Activated CD4-positive, CD25-positive, alpha-beta regulatory T cell treated with anti-CD3 and anti-CD28 coated beads, Interleukin-2, amount 50 U/mL, for 72 hours (primary cell): ENCODE data around the gene RHEB.

Experiments
- DNase-seq: peaks from one replicate; pipeline ENCODE4 v3.0.0; 2021

RHEB gene

DNA sequence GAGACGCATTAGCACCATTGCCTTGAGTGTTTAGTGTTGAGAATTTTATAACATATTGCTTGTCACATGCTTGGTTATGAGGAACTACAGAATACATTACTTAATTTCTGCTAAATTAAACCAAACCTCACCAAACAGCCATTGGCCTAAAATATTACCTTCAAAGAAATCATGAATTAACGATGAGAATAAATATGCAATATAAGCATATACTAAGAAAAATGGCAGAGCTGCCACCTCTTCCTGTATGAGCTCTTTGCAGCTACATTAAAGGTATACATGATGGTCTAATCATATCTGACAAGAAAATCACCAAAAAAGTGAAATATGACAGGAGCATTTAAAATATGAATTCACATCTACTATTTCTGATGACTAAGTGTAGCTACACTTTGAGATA, 5.2 kb upstream of the RHEB start:
- no peak for DNase-seq

DNA sequence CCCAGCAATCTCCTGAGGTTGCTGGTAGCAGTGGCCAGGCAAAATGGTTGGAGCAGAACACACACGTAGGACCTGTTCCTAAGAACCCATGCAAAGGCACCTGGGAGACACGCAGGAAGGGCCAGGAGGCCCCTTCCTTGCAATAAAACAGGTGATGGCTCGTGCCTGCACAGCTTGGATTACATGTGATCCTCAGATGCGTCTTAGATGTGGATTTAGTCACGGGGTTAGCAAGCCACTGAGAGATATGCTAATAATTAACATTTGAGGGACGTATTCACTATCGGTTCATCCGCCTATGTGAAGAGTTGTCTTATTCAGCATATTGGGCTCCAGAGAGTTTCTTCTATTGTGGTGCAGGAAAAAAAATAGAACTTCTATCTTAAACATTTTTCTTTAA, 4.6 kb upstream of the RHEB start:
- DNase-seq, result no peak

DNA sequence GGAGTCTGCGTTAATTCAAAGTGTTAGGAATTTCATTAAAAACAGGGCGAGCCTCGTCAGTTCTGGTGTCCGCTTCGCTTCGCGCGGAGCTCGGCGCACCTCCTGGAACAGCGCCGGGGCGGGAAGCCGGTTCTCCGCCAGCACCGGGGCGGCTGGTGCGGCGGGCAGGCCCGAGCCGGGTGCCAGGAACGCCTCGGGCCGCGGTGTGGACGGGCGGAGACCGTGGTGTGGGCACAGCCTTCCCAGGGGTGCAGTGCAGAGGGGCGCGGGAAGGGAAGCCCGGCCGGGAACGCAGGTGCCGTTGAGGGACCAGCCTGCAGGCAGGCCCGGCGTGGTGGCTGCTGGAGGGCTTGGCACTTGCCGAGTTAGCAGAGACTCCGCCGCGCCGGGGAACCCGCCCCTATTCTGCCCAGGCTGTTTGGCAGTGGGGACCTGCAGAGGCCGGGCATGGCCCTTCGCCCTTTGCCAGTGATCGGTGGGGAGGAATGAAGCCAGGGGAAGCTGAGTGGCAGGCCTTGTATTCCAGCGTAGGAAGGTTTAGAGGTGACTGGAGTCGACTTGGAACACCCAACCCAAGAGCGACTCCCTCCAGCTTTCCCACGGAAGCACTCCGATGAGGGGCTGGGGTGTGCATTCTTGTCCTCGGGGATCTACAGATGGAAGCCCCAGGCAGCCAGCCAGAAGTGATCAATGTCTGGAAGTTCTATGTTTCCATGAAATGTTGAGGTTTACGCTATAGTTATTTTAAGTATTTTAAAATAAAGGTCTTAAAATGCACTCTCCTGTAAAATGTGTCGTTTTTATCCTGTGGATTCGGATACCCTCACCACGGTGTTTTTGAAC, 945 bp upstream of the RHEB start:
- DNase-seq, result peak; percentile 53

DNA sequence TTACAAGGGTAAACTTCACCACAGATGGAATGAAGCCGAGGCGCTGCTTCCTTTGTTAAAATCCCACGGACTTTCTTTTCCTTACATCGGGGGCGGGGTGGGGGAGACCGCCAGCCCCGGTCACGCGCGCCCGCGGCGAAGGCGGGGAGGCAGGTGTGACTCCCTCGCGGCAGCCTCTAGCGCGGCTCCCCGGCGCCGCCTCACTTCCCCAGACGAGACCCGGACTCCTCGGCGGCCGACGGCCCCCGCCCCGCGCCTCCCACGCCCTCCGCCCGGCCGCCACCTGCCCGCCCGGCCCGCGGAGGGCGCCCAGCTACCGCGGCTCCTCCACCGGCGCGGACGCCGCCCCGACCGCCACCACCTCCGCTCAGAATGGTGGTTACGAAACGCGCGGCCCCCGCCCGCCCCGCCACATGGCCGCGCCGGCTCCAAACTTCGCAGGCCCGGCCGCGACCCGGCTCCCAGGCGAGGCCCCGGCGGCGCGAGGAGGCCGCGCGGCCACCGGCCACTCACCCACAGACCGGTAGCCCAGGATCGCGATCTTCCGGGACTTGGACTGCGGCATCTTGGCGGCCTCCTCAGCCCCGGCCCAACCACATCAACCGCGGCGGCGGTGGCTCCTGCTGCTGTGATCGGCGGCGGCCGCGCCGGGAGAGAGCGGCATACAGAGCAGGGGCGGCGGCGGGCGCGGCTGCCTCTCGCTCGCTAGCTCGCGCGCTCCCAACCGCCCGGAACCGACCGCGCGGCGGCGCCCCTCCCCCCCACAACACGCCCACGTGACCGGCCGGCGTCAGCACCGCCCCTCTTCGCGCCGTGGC, 539 bp downstream of the RHEB start:
- DNase-seq, result peak; percentile 72

DNA sequence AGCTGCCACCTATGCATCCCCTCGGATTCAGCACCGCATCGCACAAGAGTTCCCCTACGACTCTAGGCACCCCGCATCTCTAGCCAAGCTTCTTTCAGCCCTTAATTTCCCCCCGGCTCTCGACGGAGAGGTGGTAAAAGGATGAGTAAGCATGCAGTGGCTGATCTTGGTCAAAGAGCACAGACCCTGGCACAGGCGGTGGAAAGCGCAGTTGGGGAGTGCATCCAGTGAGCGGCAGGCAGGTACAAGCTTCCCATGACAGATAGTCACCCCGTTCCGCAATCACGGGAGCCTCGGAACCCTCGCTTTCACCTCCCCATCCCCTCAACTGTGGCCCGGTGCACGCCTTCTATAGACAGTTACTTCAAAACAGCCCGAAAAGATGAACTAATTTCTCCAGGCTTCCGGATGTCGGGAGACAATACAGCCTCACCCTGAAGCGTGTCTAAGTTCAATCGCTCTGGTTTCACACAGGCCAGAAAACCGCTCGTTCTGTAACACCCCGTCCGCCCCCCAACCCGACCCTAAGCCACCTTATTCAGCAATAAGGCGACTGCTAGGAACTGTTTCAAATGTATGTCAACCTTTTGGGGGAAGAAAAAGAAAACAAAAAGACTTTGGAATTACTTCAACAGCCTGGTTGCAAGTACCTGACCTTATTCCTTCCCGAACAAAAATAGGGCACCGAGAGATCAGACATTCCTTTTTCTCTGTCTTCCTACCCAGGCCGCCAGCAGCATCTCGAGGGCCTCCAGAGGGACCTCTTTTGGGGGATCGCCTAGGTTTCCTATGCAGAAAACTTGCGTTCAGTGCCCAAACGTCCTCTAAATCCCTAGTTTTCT, 1.4 kb downstream of the RHEB start:
- peak; percentile 53 for DNase-seq

DNA sequence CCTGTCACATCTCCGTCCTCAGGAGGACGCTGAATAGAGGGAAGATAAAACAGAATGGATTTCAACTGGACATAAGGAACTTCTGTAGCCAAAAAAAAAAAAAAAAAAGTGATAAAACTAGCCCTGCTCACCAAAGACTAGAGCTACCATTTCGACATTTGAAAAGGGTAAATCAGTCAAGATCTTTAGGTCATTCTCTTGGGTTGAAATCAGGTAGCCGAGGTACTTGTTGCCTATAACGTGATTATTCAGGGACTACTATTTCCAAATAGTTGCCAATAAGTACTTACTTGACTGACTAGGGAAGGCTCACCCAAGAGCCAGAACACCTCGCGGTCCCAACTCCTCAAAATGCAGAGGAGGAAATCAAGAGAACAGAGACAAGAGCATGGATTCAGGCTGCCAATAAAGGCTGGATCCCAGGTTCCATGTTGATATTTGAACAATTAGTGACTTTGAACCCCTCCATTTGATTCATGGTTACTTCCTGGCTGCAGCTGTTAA, 2.0 kb downstream of the RHEB start:
- no peak for DNase-seq

DNA sequence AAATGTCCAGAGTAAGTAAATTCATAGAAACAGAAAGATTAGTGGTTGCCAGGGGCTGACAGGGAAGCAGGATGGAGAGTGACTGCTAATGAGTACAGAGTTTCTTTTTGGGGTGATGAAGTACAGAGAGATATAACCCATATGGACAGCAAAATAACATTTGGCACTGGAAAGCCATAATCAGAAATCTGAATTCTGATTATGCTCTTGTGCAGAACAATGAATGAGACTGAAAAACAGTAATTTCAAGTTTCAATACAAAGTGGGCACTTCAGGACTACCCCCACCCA, 4.5 kb downstream of the RHEB start:
- no peak for DNase-seq

DNA sequence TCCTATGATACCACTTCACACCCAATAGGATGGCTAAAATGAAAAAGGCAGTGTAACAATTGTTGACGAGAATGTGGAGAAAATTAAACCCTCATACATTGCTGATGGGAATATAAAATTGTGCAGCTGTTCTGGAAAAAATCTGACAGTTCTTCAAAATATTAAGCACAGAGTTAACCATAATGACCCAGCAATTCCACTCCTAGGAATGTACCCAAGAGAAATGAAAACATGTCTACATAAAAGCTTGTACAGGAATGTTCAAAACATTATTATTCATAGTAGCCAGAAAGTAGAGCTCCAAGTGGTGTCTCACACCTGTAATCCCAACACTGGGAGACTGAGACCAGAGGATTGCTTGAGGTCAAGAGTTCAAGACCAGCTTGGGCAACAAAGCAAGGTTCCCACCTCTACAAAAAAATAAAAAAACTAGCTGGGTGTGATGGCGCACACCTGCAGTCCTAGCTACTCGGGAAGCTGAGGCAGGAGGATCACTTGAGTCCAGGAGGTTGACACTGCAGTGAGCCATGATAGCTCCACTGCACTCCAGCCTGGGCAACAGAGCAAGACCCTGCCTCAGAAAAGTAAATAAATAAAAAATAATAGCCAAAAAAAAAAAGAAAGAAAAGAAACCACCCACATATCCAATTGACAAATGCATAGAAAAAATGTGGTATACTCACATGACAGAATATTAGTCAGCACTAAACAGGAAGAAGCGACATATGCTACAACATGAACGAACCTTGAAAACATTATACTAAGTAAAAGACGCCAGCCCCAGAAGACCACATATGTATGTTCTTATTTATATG, 5.0 kb downstream of the RHEB start:
- no peak for DNase-seq

DNA sequence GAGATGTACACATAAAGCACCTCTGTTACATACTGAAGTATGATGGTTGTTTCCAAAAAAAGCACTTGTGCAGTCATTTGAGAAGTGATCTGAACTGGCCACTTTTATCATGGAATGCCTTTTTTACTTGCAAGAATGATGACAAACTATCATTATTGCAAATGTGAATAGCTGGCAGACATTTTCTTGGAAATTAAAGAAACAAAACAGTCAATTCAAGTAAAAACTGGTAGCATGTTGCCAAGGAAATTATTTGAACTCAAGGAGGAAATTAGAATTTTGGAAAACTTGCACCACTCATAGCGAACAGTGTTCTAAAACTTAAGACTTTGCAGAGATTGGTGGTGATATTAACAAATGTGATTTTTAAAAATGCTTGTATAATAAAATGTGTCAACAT, 6.6 kb downstream of the RHEB start:
- DNase-seq, result no peak

DNA sequence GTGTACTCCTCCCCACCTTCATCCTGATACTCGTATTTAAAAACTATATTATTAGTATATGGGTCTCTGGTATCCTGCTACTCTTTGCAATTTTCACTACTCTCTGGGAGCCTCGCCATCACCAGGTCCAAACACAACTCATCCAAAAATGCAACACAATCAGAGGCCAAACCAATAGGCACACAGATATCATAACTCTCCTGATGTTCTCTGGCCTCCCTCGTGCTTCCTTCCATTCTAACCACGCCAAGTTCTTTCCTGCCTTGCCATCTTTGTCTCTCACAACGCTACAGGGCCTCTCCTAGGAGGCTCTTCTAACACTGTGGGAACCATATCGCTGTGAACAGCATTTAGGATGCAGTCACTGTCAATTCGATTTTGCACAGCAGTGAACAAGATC, 7.3 kb downstream of the RHEB start:
- DNase-seq, result no peak

DNA sequence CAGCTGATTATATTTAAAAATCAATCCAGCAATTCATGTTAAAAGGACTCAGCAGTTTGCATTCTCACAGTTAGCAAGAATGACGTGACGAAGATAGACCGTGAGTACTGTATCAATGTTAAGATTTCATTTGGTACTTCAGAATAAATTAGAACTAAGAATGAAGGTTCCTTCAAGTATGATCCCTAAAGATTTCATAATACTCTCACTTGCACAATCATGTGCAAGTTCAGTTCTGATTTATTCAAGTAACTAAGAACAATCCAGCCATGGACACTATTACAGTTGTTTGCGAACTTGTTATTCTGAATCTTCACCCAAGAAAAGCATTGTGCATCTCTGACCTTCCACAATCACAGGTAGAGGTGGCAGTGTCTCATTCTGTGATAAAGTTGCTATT, 7.7 kb downstream of the RHEB start:
- DNase-seq, result no peak

DNA sequence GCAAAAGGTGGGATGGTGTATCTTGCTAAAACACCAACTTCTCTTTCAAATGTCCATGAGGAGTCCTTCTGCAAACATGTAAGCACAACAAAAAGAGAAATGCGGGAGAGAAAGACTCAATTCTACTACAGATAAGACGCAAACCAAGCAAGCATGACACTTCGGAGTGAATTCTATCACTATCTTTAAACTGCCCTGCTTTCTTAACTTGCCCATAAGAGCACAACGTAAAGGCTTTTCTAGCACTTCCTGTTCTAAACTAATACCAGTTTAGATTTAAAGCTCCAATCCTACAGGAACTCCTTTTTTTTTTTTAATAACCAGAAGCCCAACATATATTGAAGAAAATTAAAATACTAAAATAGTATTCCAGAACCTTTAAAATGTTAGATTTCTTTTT, 8.4 kb downstream of the RHEB start:
- no peak for DNase-seq

DNA sequence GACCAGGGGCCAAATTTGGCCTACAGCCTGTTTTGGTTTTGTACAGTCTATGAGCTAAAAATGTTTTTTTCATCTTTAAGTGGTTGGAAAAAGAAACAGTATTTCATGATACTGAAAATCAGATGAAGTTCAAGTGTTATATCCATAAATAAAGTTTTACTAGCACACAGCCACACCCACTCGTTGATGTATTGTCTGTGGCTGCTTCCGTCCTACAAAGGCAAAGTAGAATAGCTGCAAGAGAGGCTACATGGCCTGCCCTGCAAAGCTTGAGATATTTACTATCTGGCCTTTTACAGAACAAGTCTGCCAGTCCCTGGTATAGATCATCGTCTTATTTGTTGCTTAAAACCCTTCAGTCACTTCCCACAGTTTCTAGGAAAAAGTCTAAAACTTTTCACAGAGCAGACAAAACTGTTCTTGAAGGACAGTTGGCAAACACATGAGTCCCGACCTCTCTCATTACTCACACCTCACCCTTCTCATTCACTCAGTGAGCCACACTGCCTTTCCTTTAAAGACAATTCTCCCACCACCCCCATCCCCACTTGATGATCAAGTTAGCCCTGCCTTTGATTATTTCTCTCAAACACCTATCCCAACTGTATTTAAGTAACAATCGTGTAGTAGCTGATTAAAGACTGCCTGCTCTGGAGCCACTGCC, 9.9 kb downstream of the RHEB start:
- DNase-seq, result no peak

DNA sequence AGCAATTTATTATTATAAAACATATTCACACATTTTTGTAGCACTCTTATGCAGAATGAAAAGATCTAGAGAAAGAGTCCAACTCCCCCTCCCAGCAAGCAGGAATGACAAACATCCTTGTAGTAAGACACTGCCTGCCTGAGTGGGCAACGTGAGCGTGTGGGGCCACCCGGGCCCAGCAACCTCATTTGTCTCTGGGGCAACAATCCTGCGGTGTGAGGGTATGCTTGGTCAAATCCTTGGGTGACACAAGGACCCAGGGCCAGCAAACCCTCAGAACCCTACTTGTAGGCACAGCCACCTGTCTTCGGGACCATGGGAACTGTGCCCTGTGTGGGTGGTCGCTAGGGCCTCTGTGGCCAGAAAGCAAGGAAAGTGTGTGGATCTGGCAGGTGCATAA, 10.7 kb downstream of the RHEB start:
- no peak for DNase-seq

DNA sequence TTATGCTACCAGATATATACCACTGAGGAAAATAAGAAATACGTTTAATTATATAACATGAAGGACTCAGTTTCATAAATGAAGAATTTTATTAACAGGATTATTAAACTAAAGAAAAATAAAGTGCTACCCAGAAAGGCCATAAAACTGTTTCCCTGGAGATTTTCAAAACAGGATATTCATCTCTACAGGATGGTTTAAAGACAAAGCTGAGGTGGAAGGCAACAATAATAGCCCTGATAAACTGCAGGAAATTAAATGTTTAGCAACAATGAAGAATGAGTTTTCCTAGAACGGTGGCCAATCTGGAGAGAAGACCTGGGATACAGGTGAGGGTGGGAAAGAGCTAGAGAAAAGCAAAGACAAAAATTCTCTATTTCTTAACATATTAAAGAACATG, 11.9 kb downstream of the RHEB start:
- DNase-seq, result no peak

DNA sequence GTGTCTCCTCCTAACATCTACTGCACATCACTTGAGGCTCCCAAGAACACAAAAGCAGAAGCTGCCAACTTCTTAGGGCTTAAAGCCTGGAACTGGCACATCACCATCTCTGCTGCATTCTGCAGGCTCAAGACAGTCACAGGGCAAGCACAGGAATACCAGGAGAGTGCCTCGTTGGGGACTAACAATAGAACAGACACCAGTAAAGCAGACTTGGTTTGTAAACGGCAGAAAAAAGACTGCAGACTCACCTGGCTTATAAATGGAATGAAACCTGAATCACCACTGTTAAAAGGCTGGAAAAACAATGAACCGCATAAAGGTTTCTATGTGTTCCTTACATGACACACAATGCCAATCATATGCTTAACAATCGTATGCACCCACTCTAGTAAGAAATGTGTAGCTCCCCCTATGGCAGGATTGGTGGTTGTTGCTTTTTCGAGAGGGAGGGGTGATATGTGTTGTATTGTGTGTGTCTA, 12.8 kb downstream of the RHEB start:
- DNase-seq, result no peak

DNA sequence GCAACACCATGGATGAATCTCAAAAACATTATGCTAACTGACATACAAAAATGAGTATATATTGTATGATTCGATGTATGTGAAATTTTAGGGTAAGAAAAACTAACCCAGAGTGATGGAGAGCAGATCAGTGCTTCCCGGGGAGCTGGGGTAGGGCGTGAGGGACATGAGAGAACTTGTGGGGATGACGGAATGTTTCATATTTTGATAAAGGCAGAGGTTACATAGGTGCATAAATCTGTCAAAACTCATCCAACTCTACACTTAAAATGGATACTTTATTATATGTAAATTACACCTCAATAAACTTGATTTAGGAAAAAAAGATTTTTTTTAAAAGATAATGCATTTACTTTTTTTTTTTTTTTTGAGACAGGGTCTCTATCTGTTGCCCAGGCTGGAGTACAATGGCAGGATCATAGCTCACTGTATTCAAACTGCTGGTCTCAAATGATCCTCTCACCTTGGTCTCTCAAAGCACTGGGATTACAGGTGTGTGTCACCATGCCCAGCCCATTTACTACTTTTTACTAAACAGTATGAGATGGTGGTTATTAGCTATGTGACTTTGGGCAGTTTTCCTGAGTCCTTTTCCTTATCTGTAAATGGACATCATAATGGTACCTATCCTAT, 13.7 kb downstream of the RHEB start:
- no peak for DNase-seq

DNA sequence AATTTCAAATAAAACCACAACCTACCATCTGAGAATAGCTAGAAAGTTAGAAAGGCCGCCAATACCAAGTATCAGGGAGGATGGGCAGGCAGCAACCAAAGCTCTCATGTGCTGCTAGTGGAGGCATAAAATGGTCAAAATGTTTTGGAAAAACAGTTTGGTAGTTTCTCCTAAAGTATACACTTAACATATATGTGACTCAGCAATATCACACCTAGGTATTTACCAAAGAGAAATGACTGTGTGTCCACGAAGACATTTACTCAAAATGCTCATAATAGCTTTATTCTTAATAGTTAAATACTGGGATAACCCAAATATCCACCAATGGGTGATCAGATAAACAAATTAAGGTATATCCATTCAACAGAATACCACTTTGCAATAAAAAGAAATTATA, 14.3 kb downstream of the RHEB start:
- no peak for DNase-seq

DNA sequence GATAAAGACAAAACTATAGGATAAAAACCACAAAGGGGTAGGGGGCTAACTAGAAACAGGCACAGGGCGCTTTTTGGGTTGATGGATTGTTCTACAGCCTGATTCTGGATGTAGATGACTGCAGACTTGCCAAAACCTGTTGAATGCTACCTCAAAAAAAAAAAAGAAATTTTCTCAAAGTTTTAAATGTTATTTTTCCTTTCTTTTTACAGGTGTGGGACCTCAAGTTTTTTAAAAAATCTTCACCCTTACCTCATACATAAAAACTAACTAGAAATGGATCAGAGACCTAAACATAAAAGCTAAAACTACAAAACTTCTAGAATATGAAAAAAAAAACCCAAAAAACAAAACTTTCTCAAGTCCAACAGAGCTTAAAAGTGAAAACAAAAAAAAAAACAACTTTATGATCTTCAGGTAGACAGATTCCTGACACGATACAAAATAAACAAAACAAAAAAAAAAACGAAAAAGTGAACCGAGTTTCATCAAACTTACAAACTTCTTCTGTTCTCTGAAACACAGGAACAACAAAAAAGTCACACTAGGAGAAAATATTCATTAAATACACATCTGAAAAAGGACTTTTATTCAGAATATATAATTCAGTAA, 14.9 kb downstream of the RHEB start:
- DNase-seq, result no peak

DNA sequence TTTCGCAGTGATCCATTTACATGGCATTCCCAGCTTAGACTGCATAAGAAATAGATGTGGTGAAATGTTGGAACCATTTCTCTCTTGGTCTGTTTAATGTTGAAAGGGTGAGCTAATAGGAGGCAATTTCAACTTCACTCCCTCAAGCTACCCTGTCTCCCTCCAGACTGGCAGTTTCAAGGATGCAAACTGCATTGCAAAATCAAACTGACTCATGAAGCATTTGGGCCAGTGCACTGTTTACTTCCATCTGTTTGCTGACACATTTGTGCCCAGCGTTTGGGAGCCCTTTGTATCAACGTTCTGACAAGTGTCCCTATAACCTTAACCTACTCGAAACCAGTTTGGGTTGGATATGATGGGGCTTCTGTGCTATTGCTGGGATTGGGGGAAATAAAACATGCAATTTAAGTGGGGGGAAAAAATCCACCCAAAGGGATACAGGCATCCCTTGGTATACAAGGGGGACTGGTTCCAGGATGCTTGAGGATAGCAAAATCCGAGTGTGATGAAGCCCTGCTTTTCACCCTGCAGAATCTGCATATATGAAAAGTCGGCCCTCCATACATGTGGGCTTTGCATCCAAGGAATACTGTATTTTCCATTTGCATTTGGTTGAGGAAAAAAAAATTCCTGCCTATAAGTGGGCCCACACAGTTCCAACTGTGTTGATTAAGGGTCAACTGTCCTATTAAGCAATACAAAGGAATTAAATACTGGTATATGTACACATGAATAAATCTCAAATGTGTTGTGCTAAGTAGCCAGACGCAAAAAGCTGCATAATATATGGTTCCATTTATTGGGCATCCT, 15.6 kb downstream of the RHEB start:
- no peak for DNase-seq
